Measurements from ENCODE around the gene IFITM1.
"Not testable (repeated sequence)": the region's sequence is repeated elsewhere in the genome, so short reads cannot be mapped to it uniquely, and the experiment has no call there.

IFITM1 gene

DNA sequence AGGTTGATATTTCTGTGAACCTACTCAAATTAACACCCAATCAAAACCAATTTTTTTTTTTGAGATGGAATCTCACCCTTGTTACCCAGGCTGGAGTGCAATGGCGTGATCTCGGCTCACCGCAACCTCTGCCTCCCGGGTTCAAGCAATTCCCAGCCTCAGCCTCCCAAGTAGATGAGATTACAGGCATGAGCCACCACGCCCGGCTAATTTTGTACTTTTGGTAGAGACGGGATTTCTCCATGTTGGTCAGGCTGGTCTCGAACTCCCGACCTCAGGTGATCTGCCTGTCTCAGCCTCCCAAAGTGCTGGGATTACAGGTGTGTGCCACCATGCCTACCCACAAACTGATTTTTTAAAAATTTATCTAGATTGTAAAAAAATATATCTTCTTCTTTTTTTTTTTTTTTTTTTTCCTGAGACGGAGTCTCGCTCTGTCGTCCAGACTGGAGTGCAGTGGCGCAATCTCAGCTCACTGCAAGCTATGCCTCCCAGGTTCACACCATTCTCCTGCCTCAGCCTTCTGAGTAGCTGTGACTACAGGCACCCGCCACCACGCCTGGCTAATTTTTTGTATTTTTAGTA is 14.8 kb downstream of the IFITM1 start:
- DNase-seq = not testable (repeated sequence)

DNA sequence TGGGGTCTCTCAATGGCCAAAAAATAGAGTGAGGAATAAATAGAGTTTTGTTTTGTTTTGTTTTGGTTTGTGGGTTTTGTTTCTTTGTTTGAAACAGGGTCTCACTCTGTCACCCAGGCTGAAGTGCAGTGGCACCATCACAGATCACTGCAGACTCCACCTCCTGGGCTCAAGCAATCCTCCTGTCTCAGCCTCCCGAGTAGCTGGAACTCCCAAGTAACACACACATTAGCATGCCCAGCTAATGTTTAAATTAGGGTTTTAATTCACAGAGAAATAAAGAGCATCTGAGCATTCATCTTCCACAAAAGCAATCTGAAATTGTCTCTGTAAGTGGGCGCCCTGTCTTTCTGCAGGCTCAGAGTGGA is 16.0 kb downstream of the IFITM1 start:
- DNase-seq = no peak

DNA sequence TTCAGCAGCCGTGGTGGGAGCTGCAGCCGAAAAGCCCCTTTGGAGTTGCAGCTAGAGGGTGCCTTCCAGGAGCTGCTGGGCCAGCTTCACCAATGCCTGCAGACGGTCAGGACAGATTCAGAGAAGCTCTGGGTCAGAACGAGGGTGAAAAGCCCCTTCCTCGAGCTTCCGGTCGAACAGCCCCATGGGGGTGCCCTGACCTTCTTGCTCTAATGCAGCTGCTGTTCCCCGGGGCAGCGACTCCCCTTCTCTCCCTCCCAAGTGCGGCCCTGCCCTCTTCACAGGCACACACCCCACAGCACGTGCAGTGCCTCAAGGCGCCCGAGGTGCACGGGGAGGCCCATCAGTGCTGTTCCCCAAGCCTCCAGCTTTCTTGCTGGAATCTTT is 16.5 kb downstream of the IFITM1 start:
- no peak for DNase-seq

DNA sequence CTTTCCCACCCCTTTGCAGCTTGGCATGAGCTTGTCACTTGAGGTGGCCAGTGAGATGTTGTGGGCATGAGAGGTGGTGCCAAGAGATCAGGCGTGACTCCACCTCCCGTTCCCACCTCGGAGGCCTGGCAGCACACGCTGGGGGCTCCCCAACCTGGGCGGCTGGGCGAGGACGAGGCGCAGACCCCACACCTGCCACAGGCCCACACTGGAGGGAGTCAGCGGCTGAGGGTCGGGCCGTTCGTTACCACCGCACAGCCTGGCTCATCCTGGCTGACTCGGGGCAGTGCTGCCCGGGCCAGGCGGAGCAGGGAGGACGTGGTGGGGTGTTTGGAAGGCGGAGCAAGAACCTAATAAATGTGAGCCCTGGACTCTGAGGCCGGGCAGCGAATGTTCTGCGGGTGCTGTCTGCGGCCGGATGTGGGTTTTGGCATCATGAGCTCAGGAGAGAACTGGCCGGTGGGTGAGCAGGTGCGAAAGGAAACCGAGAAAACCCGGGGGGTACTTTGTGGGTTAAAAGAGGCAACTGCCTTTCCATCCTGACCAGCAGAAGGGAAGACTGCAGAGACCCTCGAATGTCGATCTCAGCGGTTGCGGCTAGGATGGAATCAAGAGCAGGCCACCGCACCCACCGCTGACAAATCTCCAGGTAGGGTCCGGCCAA is 17.0 kb downstream of the IFITM1 start:
- no peak for DNase-seq

DNA sequence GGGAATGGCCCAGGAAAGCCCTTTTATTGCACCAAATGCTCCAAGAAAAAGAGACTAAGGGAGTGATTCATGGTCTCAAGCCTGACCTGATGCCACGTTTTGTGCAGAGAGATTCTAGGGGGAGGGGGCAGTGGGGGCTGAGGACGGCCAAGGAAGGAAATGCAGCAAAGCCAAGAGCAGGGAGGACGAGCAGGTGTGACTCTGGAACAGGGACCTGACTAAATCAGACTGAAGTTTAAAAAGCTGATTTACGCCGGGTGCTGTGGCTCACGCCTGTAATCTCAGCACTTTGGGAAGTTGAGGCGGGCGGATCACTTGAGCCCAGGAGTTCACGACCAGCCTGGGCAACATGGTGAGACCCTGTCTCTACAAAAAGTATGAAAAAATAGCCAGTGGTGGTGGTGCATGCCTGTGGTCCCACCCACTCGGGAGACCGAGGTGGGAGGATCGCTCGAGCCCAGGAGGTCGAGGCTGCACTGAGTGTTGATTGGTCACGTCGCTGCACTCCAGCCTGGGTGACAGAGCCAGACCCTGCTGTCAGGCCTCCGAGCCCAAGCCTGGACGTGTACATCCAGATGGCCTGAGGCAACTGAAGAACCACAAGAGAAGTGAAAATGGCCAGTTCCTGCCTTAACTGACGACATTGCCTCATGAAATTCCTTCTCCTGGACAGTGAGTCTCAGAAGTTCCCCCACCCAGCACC is 17.7 kb downstream of the IFITM1 start:
- DNase-seq = no peak

DNA sequence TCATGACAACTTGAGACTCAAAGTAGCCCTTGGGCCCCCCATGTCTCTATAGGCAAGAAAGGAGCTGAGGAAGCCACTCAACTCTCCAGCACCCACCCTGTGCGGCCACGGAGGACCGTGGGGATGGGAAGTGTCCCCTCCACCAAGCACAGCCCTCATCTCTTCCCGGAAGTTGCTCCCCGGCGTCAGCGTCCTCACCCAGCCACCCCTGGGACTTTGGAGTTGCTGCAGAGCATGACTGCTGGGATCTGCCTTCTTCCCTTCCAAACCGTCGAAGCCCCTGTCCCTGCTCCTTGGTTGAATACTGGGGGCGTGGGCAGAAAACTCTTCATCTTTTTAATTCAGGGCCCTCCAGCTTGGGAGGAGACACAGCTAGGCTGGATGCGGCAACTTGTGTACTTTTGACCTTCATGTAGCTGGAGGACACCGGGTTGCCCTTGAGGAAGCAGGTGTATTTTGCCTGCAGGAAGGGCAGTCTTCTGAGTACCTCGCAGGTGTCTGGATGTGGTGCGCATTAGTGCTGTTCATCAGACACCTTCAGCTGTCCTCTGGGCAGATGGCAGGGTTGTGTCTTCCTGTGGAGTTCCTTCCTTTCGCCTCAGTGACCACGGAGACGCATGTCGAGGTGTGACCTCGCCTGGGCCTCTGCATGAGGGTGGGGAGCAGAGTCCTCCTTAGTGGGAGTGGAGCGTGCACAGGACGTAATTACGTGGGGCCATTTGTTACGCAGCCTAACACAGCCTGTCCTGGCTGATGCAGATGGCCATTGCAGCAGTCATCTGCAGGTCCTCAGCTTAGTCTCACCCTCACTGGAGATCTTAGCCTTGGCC is 19.0 kb downstream of the IFITM1 start:
- DNase-seq = no peak

DNA sequence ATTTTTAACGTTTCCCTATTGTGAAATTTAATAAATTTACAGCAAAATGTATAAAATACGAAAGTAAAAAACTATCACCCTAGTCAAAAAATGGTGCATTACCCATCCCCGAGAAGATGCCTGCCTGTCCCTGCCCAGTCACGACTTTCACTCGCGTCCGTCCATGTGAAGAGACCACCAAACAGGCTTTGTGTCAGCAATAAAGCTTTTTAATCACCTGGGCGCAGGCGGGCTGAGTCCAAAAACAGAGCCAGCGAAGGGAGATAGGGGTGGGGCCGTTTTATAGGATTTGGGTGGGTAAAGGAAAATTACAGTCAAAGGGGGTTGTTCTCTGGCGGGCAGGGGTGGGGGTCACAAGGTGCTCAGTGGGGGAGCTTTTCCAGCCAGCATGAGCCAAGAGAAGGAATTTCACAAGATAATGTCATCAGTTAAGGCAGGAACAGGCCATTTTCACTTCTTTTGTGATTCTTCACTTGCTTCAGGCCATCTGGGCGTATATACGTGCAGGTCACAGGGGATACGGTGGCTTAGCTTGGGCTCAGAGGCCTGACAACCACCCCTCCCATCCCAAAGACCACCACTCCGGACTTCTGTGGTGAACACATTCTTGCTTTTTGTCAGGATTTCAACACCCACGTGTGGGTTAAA is 19.9 kb downstream of the IFITM1 start:
- not testable (repeated sequence) for DNase-seq

DNA sequence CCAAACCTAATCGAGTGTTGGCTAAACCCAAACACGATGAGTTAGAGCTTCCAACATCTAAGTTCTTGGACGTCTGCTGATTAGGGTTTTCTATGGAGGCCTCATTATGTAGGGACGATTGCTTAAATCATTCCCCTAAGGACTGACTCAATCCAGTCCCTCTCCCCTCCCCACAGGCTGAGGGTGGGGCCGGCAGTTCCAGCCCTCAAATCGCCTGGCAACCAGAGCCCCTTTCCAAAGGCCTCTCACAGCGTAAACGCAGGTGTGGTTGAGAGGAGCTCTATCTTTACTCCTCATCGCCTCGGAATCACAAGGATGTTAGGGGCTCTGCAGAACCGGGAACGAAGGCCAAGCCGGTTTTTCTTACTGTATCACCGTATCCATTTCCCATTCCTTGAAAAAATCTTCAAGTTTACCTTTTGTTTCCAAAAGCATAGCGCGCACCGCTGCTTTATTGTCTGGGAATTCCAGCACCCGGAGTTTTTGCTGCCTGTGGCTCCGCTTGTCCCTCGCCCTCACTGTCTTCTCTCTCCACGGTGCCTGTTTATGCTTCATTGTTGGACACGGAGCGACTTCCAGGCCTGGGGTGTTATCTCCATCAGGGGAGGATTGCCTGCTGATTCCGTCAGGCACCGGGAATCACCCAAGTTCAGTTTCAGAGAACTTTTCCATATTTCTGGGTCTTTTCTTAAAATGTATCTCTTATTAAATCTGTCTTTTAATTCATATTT is 20.6 kb downstream of the IFITM1 start:
- DNase-seq = peak; percentile 28

DNA sequence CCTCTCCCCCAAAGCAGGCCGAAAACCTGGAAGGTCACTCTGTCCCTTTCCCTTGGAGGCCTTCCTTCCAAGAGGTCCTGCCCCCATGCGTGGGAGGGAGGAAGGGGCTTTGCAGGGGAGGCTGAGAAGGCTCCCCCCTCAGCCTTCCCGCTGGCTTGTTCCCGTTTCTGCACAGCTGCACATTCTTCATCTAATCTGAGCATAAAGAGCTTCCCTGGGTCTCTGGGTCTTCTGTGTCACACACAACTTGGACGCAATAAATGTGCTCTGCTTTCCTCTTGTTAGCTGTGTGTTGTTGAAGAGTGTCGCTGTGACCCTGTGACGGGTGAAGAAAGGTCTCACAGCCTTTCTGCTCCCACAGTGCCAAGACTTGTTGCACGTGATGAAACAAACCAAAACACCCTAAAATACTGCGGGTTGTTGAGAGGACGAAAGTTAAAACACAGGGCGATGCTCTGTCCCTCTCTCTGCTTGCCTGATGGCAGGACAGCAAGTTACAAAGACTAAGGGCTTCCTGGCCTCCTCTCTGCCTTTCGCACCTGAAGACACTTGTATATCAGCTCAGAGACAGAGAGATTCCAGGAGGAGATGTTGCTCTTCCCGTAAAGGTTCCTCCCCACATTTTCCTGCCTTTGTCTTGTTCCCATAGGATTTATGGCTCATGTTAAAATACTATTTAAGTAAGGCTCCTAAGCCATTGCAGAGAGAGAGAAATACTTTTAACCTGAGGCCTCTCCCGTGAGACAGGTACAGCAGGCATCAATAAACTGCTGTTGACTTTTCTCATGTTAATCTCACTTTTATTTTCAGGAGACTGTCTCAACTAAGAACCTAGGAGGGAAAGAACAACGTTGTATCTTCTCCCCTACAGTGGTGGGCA is 22.2 kb downstream of the IFITM1 start:
- DNase-seq = no peak

DNA sequence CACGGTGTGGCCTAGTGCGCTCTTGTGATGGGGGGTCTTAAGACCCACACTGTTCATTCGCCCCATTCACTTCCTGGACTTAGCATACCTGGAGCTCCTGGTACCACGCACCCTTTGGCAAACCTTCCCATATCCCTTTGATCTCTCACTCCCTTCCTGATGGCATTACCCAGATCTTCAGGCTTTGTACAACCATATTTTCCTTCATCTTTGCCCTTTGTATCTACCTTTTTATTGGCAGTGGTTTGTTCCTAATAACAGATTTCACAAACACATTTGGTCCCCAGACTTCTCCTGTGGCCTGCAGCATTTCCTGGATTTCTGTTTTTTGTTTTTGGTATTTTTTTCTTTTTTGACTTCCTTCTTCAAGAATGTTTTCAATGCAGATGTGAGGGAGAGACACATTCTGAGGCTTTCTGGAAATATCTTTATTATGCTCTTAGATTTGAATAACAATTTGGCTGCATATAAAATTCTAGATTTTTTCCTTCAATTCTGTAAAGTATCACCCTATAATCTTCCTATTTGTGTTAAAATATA is 22.9 kb downstream of the IFITM1 start:
- no peak for DNase-seq

DNA sequence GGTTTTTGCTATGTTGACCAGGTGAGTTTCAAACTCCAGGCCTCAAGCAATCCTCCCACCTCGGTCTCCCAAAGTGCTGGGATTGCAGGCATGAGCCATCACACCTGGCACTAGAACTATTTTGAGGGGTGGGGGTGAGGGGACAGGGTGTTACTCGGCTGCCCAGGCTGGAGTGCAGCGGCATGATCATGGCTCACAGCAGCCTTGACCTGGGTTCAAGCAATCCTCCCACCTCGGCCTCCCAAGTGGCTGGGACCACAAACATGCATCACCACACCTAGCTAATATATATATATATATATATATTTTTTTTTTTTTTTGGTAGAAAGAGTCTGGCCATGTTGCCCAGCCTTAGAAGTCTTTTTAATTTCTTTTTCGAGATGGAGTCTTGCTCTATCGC is 23.9 kb downstream of the IFITM1 start:
- no peak for DNase-seq

DNA sequence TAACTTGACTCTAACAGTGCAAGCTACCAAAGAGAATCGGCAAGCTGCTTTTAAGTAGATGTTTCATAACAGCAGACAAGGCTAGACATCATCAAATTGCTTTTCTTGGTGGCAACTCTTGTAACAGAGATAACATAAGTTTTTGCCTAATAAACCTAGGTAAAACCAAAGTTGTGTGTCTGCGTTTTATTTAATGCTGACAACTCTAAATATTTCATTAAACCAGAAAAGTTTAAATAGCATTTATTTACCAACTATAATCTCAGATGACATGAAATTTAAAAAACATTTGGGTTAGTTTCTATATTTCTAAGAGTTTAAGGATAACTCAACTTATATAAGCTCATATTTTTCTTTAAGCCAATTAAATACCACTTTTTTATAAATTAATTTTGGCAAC is 26.1 kb downstream of the IFITM1 start:
- no peak for DNase-seq

DNA sequence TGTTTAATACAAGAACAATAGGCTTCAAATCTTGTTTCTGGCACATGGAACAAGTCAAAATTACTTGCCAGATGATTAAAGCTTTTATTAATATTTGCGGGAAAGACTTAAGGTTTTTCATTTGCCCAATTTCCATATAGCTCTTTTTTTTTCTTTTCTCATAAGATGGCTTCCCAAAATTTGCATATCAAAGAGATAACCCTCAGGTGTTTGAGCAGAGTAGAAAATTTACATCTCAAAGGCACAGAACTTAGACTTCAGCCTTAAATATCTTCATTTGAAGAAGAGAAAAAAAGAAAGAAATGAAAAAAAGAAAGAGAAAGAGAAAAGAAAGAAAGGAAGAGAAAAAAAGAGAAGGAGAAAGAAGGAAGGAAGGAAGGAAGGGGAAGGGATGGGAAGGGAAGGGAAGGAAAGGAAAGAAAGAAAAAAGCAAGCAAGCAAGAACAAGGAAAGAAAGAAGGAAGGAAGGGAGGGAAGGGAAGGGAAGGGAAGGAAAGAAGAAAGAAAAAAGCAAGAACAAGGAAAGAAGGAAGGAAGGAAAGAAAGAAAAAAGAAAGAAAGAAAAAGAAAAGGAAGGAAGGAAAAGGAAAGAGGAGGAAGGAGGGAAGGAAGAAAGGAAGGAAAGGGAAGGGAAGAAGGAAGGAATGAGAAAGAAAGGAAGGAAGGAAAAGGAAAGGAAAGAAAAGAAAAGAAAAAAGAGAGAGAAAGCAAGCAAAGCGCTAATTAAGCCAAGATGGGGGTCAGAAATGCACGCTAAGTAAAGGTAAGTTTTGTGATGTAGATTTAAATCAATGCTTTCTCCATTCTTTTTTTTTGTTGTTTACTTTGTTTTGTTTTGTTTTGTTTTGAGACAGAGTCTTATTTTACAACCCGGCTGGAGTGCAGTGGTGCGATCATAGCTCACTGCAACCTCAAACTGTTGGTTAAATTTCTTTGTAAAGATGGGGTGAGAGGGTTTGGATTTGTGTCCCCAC is 27.0 kb downstream of the IFITM1 start:
- DNase-seq = no peak

DNA sequence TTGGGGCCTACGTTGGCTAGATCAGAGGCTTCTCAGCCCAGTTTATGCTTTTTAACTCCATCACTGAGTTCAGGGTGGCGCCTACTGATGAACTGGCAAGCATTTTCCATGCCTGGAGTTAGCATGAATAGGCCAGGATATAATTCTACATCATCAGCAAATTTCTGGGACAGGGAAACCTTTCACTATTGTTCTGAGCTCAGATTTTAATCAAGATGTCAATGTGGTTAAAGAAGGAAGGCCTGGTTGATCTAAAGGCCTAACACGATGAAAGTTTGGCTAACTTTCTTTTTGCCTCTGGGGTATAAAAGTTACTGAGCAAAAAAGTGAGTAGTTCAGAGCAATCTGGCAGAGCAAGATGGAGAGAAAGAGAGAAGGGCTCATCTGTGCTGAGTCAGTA is 28.5 kb downstream of the IFITM1 start:
- no peak for DNase-seq

DNA sequence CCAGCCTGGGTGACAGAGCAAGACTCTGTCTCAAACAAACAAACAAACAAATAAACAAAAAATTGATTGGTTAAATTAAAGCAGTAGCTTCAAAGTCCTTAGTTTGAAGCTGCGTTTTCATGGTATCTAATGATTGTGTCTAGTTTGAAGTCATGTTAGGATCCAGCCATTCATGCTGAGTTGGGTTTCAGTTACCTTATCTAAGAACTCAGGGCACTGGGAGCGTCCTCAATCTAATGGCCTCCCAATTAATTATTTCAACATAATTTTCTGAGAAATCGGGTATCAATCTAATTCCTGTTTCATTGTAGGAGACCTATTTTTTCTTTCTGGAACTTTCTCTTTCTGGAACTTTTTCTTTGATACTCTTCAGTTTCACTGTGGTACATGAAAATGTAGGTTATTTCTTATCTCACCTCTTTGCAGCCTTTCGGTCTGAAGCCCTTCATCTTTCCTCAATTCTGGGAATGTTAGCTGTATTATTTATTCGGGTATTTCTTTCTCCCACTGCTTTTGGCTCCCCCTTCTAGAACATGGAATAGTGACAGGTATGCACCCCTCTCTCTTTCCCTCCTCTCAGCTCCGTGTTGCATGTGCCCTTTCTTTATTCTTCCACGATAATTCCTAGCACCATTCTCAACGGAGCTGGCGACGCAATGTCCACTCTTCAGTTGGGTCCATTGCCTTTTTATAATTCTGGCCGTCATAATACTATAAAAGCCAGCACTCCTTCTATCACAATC is 31.2 kb downstream of the IFITM1 start:
- DNase-seq = no peak

DNA sequence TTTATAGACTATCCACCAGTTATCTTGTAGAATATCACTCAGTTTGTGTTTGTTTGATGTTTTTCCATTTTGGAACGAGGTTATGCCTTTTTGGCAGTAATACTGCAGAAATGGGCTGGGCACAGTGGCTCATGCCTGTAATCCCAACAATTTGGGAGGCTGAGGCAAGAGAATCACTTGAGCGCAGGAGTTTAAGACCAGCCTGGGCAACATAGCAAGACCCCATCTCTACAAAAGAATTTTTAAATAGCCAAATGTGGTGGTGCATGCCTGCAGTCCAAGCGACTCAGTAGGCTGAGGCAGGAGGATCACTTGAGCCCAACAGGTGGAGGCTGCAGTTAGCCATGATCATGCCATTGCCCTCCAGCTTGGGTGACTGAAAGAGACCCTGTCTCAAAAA is 32.7 kb downstream of the IFITM1 start:
- DNase-seq = no peak

DNA sequence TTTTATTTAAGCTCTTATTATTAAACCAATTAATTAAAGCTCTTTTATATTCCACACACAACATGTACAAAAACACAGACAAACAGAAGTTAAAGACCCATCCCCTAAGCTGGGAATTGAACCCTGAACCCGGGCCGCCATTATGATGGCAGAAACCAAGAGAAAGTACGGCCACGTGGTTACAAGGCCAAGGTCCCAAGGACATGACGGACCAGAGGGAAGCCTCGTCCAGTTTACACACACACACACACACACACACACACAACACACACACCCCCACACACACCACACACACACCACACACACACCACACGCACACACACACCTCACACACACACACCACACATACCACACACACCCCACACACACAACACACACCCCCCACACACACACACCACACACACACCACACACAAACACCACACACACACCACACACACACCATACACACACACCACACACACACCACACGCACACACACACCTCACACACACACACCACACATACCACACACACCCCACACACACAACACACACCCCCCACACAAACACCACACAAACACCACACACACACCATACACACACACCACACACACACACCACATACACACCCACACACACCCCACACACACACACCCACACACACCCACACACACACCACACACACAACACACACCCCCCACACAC is 35.6 kb downstream of the IFITM1 start:
- not testable (repeated sequence) for DNase-seq

DNA sequence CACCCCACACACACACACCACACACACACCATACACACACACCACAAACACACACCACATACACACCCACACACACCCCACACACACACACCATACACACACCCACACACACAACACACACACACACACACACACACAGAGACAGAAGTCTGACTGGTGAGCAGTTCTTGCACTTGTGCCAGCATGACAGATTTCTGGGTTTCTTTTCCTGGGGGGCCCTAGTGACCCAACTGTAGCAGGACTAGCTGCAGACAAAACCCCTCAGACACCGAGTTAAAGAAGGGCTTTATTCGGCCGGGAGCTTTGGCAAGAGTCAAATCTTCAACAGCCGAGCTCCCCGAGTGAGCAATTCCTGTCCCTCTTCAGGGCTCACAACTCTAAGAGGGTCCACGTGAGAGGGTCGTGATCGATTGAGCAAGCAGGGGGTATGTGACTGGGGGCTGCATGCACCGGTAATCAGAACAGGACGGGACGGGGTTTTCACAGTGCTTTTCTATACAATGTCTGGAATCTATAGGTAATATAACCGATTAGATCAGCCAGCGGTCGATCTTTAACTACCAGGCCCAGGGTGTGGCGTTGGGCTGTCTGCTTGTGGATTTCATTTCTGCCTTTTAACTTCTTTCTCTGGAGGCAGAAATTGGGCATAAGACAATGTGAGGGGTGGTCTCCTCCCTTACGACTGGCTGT is 36.3 kb downstream of the IFITM1 start:
- DNase-seq = not testable (repeated sequence)

Measured in NCI-H510A treated with DMSO at 0.1 percent for 48 hours (cell line).